Thymus (tissue), 11 donors: Measurements from ENCODE around the gene CALB2. TPM values are rescaled to one million over a fixed set of nuclear protein-coding genes. Genes with fewer than 3 reads are reported as not detected.

Source experiments
- DNase-seq, 9 donors: peaks; one replicate each; pipeline ENCODE4 v3.0.0-alpha.2; 2013; ENCODE audit warnings: low spot score in 9 of 9, low read depth in 6 of 9, missing footprints in 1 of 9
- H3K27ac ChIP-seq, 2 donors: one replicate each; pipeline ENCODE4 v1.5.1; 2013; ENCODE audit warnings: control low read depth in 1 of 2, low read depth in 1 of 2, low read length in 1 of 2, mild to moderate bottlenecking in 1 of 2, moderate library complexity in 1 of 2
- H3K27me3 ChIP-seq, 2 donors: one replicate each; pipeline ENCODE4 v1.5.1; 2013; ENCODE audit warnings: low read length in 1 of 2; ENCODE audit not compliant: control insufficient read depth in 2 of 2, insufficient read depth in 1 of 2
- H3K36me3 ChIP-seq, 2 donors: one replicate each; pipeline ENCODE4 v1.5.1; 2013; ENCODE audit warnings: low read length in 1 of 2, mild to moderate bottlenecking in 1 of 2, moderate library complexity in 1 of 2; ENCODE audit not compliant: control insufficient read depth in 2 of 2, insufficient read depth in 2 of 2
- H3K4me1 ChIP-seq, 2 donors: one replicate each; pipeline ENCODE4 v1.5.1; 2013; ENCODE audit warnings: low read length in 2 of 2; ENCODE audit not compliant: control insufficient read depth in 2 of 2, insufficient read depth in 2 of 2
- H3K4me3 ChIP-seq, 2 donors: one replicate each; pipeline ENCODE4 v1.5.1; 2013; ENCODE audit warnings: low read length in 2 of 2, control low read depth in 1 of 2, mild to moderate bottlenecking in 1 of 2
- H3K9me3 ChIP-seq, 2 donors: one replicate each; pipeline ENCODE4 v1.5.1; 2013; ENCODE audit warnings: low read length in 1 of 2, mild to moderate bottlenecking in 1 of 2; ENCODE audit not compliant: control insufficient read depth in 2 of 2, insufficient read depth in 1 of 2
- WGBS: extraction: QIAGEN DNeasy Blood & Tissue Kit; methylation state at CpG from one replicate; pipeline ENCODE4 v1.1.7; 2013; 5-methylcytosine and 5-hydroxymethylcytosine counted together
- polyA plus RNA-seq: library from polyadenylated mRNA; stranded (reverse); fragments of 200-250 nt; gene quantifications from one replicate; pipeline ENCODE4 v1.2.3, GENCODE V29; 2013
- total RNA-seq: library from RNA; stranded (reverse); fragments of 120-200 nt; gene quantifications from one replicate; pipeline ENCODE4 v1.2.4, GENCODE V29; 2013
- donor health status: healthy.

CALB2 gene
- total and polyA plus RNA-seq, 2 donors, result 0.24 to 0.78 TPM

GRCh38 chr16:71410146-71410545, 51.6 kb downstream of the CALB2 start:
- DNase-seq, result no peak
- Histone ChIP-seq H3K9me3 (peaks cover 0 to 1% of the 10 kb centered on the region in 2 donors), H3K36me3 (no peaks in the 10 kb centered on the region), H3K27ac (no peak overlapping the region), H3K4me1 (no peaks in the 10 kb centered on the region), H3K27me3 (peaks cover 2 to 3% of the 10 kb centered on the region in 2 donors), H3K4me3 (no peak overlapping the region)
- WGBS, result 75% methylated on average over 5 of the region's 5 CpGs

DNA sequence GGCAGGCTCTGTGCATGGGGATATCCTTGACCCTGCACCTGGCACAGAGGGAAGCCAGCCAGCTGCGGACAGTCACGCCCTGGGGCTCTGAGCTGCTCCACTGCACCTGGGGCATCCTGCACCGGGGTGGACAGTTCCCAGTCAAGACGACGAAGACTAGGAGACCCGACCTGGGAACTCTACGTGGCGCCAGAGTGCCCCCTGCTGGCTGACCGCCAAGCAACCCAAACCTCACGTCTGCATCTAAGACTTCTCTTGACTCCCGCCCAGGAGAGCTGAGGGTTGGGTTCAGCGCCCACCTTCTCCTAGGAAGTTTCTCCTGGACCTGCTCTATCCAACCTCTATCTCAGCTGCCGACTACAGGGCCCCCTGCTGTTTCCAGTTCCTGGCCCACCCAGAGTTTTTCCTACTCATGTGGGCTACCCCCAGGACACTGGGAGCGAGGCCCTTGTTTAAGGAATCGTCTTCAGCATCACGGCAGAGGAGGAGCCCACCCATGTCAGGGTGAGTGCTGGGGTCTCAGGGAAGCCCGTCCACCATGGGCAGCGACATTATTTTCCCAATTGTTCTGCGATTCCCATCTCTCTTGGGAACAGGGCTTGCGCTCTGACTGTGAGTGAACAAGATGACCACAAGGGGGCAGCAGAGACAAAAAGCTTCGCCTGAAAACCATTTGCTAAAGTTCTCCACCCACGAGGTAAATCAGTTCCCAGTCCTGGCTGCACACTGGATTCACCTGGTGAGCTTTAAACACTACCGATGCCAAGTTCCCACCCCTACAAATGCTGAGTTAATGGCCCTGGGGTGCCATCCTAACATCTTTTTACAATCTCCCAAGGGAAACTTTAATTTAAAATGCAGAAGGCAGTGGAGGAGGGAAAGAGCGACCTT, 54.0 kb downstream of the CALB2 start:
- 12% methylated on average over 24 of the region's 24 CpGs for WGBS
- no peaks in the 10 kb centered on the region for H3K4me1 ChIP-seq
- no peaks in the 10 kb centered on the region for H3K9me3 ChIP-seq
- H3K27me3 ChIP-seq, result peaks cover 2 to 3% of the 10 kb centered on the region in 2 donors
- no peak overlapping the region for H3K27ac ChIP-seq
- no peak overlapping the region for H3K4me3 ChIP-seq
- H3K36me3 ChIP-seq, result no peaks in the 10 kb centered on the region
- DNase-seq, result peak; percentile 19 to 73 (median 40)

DNA sequence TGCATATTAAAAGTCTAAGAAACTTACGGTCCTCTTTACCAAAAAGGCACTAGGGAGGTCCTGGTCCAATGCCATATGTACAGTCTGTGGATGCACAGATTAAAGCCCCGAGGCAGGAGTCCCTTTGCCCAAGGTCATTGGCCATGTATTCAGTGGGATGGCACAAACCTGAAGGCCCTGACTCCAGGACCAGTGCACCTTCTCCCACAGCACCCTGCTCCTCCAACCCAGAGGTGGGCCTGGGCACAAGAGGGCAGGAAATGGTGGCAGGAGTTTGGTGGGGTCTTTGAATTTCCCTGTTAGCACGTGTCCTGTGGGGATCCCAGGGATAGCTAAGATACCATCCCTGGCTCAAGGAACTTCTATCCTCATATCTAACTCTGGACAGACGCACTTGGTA, 54.8 kb downstream of the CALB2 start:
- no peak overlapping the region for H3K4me3 ChIP-seq
- DNase-seq, result no peak
- H3K4me1 ChIP-seq, result no peaks in the 10 kb centered on the region
- 81% methylated on average over 4 of the region's 4 CpGs for WGBS
- H3K27me3 ChIP-seq, result peaks cover 2 to 3% of the 10 kb centered on the region in 2 donors
- no peaks in the 10 kb centered on the region for H3K36me3 ChIP-seq
- H3K9me3 ChIP-seq, result no peaks in the 10 kb centered on the region
- H3K27ac ChIP-seq, result no peak overlapping the region

DNA sequence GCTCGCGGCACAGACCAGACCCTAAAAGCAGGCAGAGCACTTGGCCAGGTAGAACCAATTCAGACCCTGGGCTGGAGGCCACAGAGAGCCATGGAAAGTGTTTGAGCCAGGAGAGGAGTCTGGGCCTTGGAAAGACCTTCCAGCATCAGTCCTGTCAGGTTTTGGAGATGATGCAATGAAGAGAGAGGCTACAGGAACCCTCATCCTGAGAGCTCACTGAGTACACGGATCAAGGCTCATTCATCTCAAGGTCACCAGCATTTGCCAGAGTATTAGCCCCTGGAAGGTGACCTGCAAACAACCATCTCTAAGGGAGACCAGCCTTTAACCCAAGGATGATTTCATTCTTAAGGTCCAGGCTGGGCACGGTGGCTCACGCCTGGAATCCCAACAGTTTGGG, 55.5 kb downstream of the CALB2 start:
- Histone ChIP-seq H3K27me3 (peaks cover 2 to 3% of the 10 kb centered on the region in 2 donors), H3K4me3 (no peak overlapping the region), H3K27ac (no peak overlapping the region), H3K9me3 (no peaks in the 10 kb centered on the region), H3K36me3 (no peaks in the 10 kb centered on the region), H3K4me1 (no peaks in the 10 kb centered on the region)
- DNase-seq, result no peak
- WGBS, result 96% methylated on average over 5 of the region's 5 CpGs

DNA sequence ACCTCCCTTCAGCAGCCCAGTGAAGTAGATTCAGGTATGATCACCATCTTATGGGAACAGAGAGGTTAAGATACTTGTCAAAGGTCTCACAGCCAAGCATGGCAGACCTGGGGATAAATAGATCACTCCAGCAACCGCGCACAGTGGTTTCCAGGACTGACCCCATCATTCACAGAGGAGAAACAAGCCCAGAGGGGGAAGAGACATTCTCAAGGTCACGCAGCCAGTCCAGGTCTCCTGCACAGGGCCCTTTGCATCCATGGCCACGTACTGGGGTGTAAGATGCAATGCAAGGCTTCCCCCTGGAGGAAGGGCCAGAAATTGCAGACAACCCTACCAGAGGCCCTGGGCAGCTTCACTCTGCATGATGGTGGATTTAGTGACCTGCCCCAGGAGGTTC, 63.4 kb downstream of the CALB2 start:
- peaks cover 20 to 32% of the 10 kb centered on the region in 2 donors for H3K27me3 ChIP-seq
- H3K27ac ChIP-seq, result no peak overlapping the region
- H3K4me3 ChIP-seq, result no peak overlapping the region
- H3K36me3 ChIP-seq, result no peaks in the 10 kb centered on the region
- WGBS, result 76% methylated on average over 4 of the region's 4 CpGs
- H3K4me1 ChIP-seq, result no peaks in the 10 kb centered on the region
- peak in 3 of 9 donors; percentile 3 to 16 (median 13) for DNase-seq
- H3K9me3 ChIP-seq, result no peaks in the 10 kb centered on the region

DNA sequence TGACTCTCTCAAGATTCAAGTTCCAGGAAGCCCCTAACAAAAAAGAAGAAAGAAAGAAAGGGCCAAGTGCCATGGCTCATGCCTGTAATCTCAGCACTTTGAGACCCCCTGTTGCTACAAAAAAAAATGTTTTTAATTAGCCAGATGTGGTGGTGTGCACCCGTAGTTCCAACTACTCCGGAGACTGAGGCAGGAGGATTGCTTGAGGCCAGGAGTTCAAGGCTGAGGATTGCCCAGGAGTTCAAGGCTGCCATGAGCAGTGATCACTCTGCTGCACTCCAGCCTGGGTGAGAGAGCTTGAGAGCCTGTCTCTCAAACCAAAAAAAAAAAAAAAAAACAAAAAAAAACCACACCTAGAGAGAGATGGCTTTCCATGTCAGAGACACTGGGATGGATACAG, 64.5 kb downstream of the CALB2 start:
- no peaks in the 10 kb centered on the region for H3K4me1 ChIP-seq
- H3K9me3 ChIP-seq, result no peaks in the 10 kb centered on the region
- peaks cover 22 to 36% of the 10 kb centered on the region in 2 donors for H3K27me3 ChIP-seq
- H3K36me3 ChIP-seq, result no peaks in the 10 kb centered on the region
- no peak overlapping the region for H3K4me3 ChIP-seq
- WGBS, result 94% methylated on average over 2 of the region's 2 CpGs
- no peak for DNase-seq
- H3K27ac ChIP-seq, result no peak overlapping the region

DNA sequence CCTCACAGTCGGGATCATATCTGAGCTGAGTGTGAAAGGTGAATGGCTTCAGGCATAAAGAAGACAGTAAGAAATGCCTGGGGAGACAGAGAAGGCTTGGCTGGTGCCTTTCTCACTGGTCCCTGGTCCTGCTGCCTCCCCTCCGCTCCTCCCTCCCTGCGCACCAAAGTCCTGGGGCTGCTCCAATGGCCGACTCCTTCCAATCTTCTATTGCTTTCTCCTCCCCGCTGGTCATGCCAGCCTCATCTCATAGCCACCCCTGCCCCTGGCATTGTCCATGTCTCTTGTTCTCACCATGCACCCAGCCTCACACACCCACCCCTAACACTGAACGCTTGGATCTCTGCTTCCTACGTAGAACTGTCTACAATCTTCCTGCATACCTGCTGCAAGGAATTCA, 65.3 kb downstream of the CALB2 start:
- Histone ChIP-seq H3K4me1 (no peaks in the 10 kb centered on the region), H3K36me3 (no peaks in the 10 kb centered on the region), H3K9me3 (no peaks in the 10 kb centered on the region), H3K27ac (no peak overlapping the region), H3K4me3 (no peak overlapping the region), H3K27me3 (peaks cover 22 to 36% of the 10 kb centered on the region in 2 donors)
- DNase-seq, result no peak
- 94% methylated on average over 7 of the region's 7 CpGs for WGBS

- WGBS, result 85% methylated on average over 6 of the region's 6 CpGs
- Histone ChIP-seq H3K4me3 (no peak overlapping the region), H3K4me1 (no peaks in the 10 kb centered on the region), H3K27me3 (peaks cover 22 to 36% of the 10 kb centered on the region in 2 donors), H3K36me3 (no peaks in the 10 kb centered on the region), H3K9me3 (no peaks in the 10 kb centered on the region), H3K27ac (no peak overlapping the region)
- DNase-seq, result no peak
Measured at GRCh38 chr16:71424626-71425025, 66.1 kb downstream of the CALB2 start.

DNA sequence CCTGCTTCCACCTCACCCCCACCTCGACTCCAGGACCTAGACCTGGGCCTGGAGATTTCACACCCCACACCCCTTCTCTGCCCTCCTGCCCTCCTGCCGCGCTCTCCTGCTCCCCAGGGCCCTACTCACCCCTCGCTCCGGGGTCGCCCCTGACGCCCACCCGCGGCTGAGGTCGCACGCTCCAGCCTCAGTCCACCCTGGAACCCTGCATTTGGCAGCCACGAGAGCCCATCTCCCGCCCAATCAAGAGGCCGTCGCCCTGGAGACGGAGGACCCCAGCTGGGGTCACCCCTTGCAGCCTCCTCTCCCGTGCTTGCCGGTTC, 67.2 kb downstream of the CALB2 start:
- peaks cover 22 to 36% of the 10 kb centered on the region in 2 donors for H3K27me3 ChIP-seq
- H3K9me3 ChIP-seq, result no peaks in the 10 kb centered on the region
- H3K36me3 ChIP-seq, result no peaks in the 10 kb centered on the region
- no peak overlapping the region for H3K27ac ChIP-seq
- DNase-seq, result no peak
- no peak overlapping the region for H3K4me3 ChIP-seq
- 15% methylated on average over 18 of the region's 18 CpGs for WGBS
- H3K4me1 ChIP-seq, result no peaks in the 10 kb centered on the region
